Gastroesophageal sphincter (tissue), 4 donors: Measurements from ENCODE around the gene TRIM40. TPM values are rescaled to one million over a fixed set of nuclear protein-coding genes. Genes with fewer than 3 reads are reported as not detected.

ENCODE experiments used
- ATAC-seq: fragments of 150-250 bp; one replicate; pipeline ENCODE4 v1.9.1; 2016; ENCODE audit warnings: mild to moderate bottlenecking, moderate library complexity
- H3K27ac ChIP-seq, 4 donors: fragments of 200-600 bp; sonication (generic) in 3 of 4; 1 replicate in 3 of 4; 2 replicates in 1 of 4; pipeline ENCODE4 v1.5.1; 2016 to 2019
- H3K27me3 ChIP-seq: fragments of 200-600 bp; sonication (generic); one replicate; pipeline ENCODE4 v1.5.1; 2019
- H3K36me3 ChIP-seq, 2 donors: fragments of 200-600 bp; sonication (generic); one replicate each; pipeline ENCODE4 v1.5.1; 2019; ENCODE audit warnings: control low read depth in 1 of 2
- H3K4me1 ChIP-seq, 3 donors: fragments of 200-600 bp; sonication (generic); 1 replicate in 2 of 3; 2 replicates in 1 of 3; pipeline ENCODE4 v1.5.1; 2016 to 2019; ENCODE audit warnings: control low read depth in 2 of 3
- H3K4me3 ChIP-seq, 2 donors: fragments of 200-600 bp; sonication (generic); one replicate each; pipeline ENCODE4 v1.5.1; 2019; ENCODE audit warnings: mild to moderate bottlenecking in 1 of 2, moderate library complexity in 1 of 2
- H3K9me3 ChIP-seq, 3 donors: fragments of 200-600 bp; sonication (generic); one replicate each; pipeline ENCODE4 v1.5.1; 2017 to 2019; ENCODE audit warnings: control low read depth in 2 of 3
- CTCF ChIP-seq, 4 experiments: fragments of 200-600 bp in 2 of 4; fragments of 450-650 bp in 2 of 4; sonication (generic) in 1 of 4; IDR thresholded peaks; one replicate each; pipeline ENCODE4 v1.5.1; 2017 to 2019; ENCODE audit warnings: antibody characterized with exemption in 4 of 4, mild to moderate bottlenecking in 2 of 4, moderate library complexity in 2 of 4
- EP300 ChIP-seq: sonication (generic); formaldehyde crosslinking; IDR thresholded peaks from one replicate; pipeline ENCODE4 v1.6.1; 2017; ENCODE audit warnings: antibody characterized with exemption, mild to moderate bottlenecking
- POLR2A ChIP-seq, 2 donors: fragments of 450-650 bp; IDR thresholded peaks; one replicate each; pipeline ENCODE4 v1.6.1; 2017; ENCODE audit warnings: antibody characterized with exemption in 2 of 2, mild to moderate bottlenecking in 2 of 2, moderate library complexity in 1 of 2
- POLR2AphosphoS5 ChIP-seq: sonication (generic); formaldehyde crosslinking; IDR thresholded peaks from one replicate; pipeline ENCODE4 v1.6.1; 2017; ENCODE audit warnings: antibody characterized with exemption
- WGBS, 2 donors: methylation state at CpG; one replicate each; pipeline ENCODE4 v1.1.5; 2018; ENCODE audit warnings: low coverage in 1 of 2; 5-methylcytosine and 5-hydroxymethylcytosine counted together
- total RNA-seq, 4 donors: library from RNA; depleted of rRNA; stranded (reverse); fragments of >200 nt; gene quantifications; one replicate each; pipeline ENCODE4 v1.1.0, GENCODE V29; 2016

Gene TRIM40
- total RNA-seq, 4 donors from 2014 or later = not detected

- peaks cover 0 to 40% (median 19%) of the 10 kb centered on the region in 3 donors for H3K4me1 ChIP-seq
- 15 to 33% methylated on average over 2 to 3 of the region's 3 CpGs for WGBS, 2 donors
- no peaks in the 10 kb centered on the region for H3K36me3 ChIP-seq
- H3K27me3 ChIP-seq = peaks cover 64% of the 10 kb centered on the region
- no peaks in the 10 kb centered on the region for H3K9me3 ChIP-seq
- H3K4me3 ChIP-seq = peak overlapping the region in 1 of 2 donors; percentile 47
- ATAC-seq = no peak
- no peak overlapping the region for H3K27ac ChIP-seq
- TF ChIP-seq POLR2A (IDR thresholded peaks at IDR 0.05) = no peak
- no peak for TF ChIP-seq POLR2AphosphoS5
- no peak for TF ChIP-seq EP300
- no peak for TF ChIP-seq CTCF (IDR thresholded peaks at IDR 0.05)
Measured at GRCh38 chr6:30103872-30104179, 32.1 kb upstream of the TRIM40 start.

GRCh38 chr6:30104661-30105060 lies 31.3 kb upstream of the TRIM40 start:
- Histone ChIP-seq H3K27me3 (peaks cover 64% of the 10 kb centered on the region), H3K36me3 (no peaks in the 10 kb centered on the region), H3K9me3 (no peaks in the 10 kb centered on the region), H3K27ac (no peak overlapping the region), H3K4me3 (no peak overlapping the region), H3K4me1 (peaks cover 0 to 40% (median 19%) of the 10 kb centered on the region in 3 donors)
- TF ChIP-seq POLR2AphosphoS5 (no peak), CTCF (IDR thresholded peaks at IDR 0.05) (no peak), POLR2A (IDR thresholded peaks at IDR 0.05) (no peak), EP300 (no peak)
- WGBS, 2 donors = 59 to 71% methylated on average over 2 of the region's 2 CpGs
- ATAC-seq = no peak

- Histone ChIP-seq H3K27me3 (peaks cover 88% of the 10 kb centered on the region), H3K4me3 (no peak overlapping the region), H3K4me1 (no peaks in the 10 kb centered on the region), H3K9me3 (no peaks in the 10 kb centered on the region), H3K36me3 (no peaks in the 10 kb centered on the region), H3K27ac (no peak overlapping the region)
- 46 to 55% methylated on average over 4 to 5 of the region's 27 CpGs for WGBS, 2 donors
- no peak for TF ChIP-seq POLR2A (IDR thresholded peaks at IDR 0.05)
- TF ChIP-seq CTCF (IDR thresholded peaks at IDR 0.05) = no peak
- TF ChIP-seq EP300 = no peak
- TF ChIP-seq POLR2AphosphoS5 = no peak
- ATAC-seq = no peak
Measured at GRCh38 chr6:30111266-30111856, 24.6 kb upstream of the TRIM40 start.

- H3K27ac ChIP-seq = no peak overlapping the region
- TF ChIP-seq EP300 = no peak
- TF ChIP-seq POLR2AphosphoS5 = no peak
- TF ChIP-seq CTCF (IDR thresholded peaks at IDR 0.05) = no peak
- no peak for TF ChIP-seq POLR2A (IDR thresholded peaks at IDR 0.05)
- H3K27me3 ChIP-seq = peaks cover 88% of the 10 kb centered on the region
- no peaks in the 10 kb centered on the region for H3K36me3 ChIP-seq
- no peaks in the 10 kb centered on the region for H3K4me1 ChIP-seq
- H3K4me3 ChIP-seq = no peak overlapping the region
- 62 to 78% methylated on average over 6 to 7 of the region's 10 CpGs for WGBS, 2 donors
- ATAC-seq = no peak
- no peaks in the 10 kb centered on the region for H3K9me3 ChIP-seq
Measured at GRCh38 chr6:30112402-30112994, 23.4 kb upstream of the TRIM40 start.
